ENCODE results near the gene RASL12.
"Not testable (repeated sequence)": the region's sequence is repeated elsewhere in the genome, so short reads cannot be mapped to it uniquely, and the experiment has no call there.

Gene RASL12

GRCh38 chr15:65075607-65076395 lies 8.0 kb upstream of the RASL12 start:
- not testable (repeated sequence) for DNase-seq

GRCh38 chr15:65074946-65075345 lies 7.2 kb upstream of the RASL12 start:
- not testable (repeated sequence) for DNase-seq

- no peak for DNase-seq
Observed at GRCh38 chr15:65072617-65073016, 4.8 kb upstream of the RASL12 start.

GRCh38 chr15:65072027-65072426 lies 4.2 kb upstream of the RASL12 start:
- DNase-seq = no peak

GRCh38 chr15:65071381-65071811 lies 3.6 kb upstream of the RASL12 start:
- no peak for DNase-seq

GRCh38 chr15:65069779-65070546 lies 2.2 kb upstream of the RASL12 start:
- no peak for DNase-seq

GRCh38 chr15:65069179-65069578 lies 1.4 kb upstream of the RASL12 start:
- no peak for DNase-seq

GRCh38 chr15:65068403-65068788 lies 605 bp upstream of the RASL12 start:
- no peak for DNase-seq

- DNase-seq = no peak
Observed at GRCh38 chr15:65067317-65067644, 510 bp downstream of the RASL12 start.

GRCh38 chr15:65066635-65067316 lies 1.0 kb downstream of the RASL12 start:
- DNase-seq = no peak

GRCh38 chr15:65066001-65066634 lies 1.7 kb downstream of the RASL12 start:
- DNase-seq = no peak

- DNase-seq = no peak
Observed at GRCh38 chr15:65062726-65063125, 5.1 kb downstream of the RASL12 start.

- DNase-seq = no peak
Observed at GRCh38 chr15:65062061-65062460, 5.7 kb downstream of the RASL12 start.

GRCh38 chr15:65060641-65061397 lies 7.0 kb downstream of the RASL12 start:
- DNase-seq = no peak

GRCh38 chr15:65059931-65060596 lies 7.7 kb downstream of the RASL12 start:
- no peak for DNase-seq

- no peak for DNase-seq
Observed at GRCh38 chr15:65059369-65059750, 8.4 kb downstream of the RASL12 start.

GRCh38 chr15:65058394-65059368 lies 9.1 kb downstream of the RASL12 start:
- no peak for DNase-seq

- no peak for DNase-seq
Observed at GRCh38 chr15:65057549-65057940, 10.2 kb downstream of the RASL12 start.

- DNase-seq = no peak
Observed at GRCh38 chr15:65056868-65057548, 10.8 kb downstream of the RASL12 start.

- no peak for DNase-seq
Observed at GRCh38 chr15:65056106-65056505, 11.7 kb downstream of the RASL12 start.
